ENCODE measurements around the gene LUC7L3. TPM values are rescaled to one million over a fixed set of nuclear protein-coding genes. Genes with fewer than 3 reads are reported as not detected.

The LUC7L3 gene
- total RNA-seq, 1 experiment from 2014 or later = 154 TPM

DNA sequence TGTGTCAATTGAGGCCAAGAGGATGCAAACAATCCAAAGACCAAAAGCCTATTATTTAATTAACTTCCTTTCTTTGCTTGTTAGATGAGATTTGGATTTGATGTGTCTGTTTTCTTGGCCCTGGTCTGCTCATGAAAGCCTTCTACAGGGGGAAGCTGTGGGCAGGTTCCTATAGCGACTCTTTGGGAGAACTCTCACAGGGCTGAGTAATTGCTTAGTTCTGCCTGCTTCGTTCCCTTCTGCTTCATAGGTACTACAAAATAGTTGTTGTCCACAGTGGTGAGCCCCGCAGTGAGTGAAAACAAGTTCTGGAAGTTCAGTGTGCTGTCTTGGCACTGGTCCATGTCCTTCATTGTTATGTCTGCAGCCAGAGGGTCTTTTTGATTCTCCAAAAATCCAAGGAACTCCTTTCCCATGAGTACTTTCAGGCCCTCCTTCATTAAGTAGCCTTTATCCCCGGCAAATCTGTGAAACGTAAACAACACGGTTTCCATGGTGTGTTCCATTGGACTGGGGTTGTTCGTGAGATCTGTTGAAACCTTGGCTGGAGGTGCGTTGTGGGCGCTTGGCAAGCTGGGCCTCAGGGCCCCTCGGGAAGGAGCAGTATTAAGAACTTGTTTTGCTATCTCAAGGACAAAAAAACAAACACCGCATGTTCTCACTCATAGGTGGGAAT, 77.9 kb downstream of the LUC7L3 start:
- Mint-ChIP-seq H3K27ac (peak overlapping the region in 2 of 3 experiments; percentile 34 to 53; a peak in 1 of 7 replicates), H3K4me1 (peaks cover 14 to 29% of the 10 kb centered on the region in 2 experiments), H3K4me3 (no peak overlapping the region), H3K27me3 (ENCODE audit: low read depth) (no peaks in the 10 kb centered on the region; the same call in none of the 2 replicates), H3K9me3 (no peaks in the 10 kb centered on the region; a peak in 1 of 5 replicates), H3K36me3 (ENCODE audit: insufficient read depth in 1 of 3, low read depth in 3 of 3) (no peaks in the 10 kb centered on the region; a peak in 1 of 7 replicates)
- no peaks in the 10 kb centered on the region for H3K9me3 ChIP-seq (ENCODE audit: control insufficient read depth, low read depth, low read length)
- no peak overlapping the region for H2BK12ac ChIP-seq (ENCODE audit: insufficient read length, low read depth, low read length)
- H4K5ac ChIP-seq (ENCODE audit: insufficient read length, low read depth, low read length) = no peak overlapping the region
- DNase-seq = no peak
- H2BK20ac ChIP-seq (ENCODE audit: low read depth, low read length, poor library complexity, severe bottlenecking) = no peak overlapping the region
- H3K79me1 ChIP-seq (ENCODE audit: insufficient read depth, low read depth, low read length, poor library complexity, severe bottlenecking) = no peaks in the 10 kb centered on the region
- H3T11ph ChIP-seq (ENCODE audit: low read length) = no peak overlapping the region
- H2BK5ac ChIP-seq (ENCODE audit: insufficient read length, low read length) = no peak overlapping the region
- H3K4ac ChIP-seq (ENCODE audit: low read depth, low read length) = no peak overlapping the region
- no peak overlapping the region for H3K9ac ChIP-seq (ENCODE audit: extremely low read depth, insufficient read length, low read length)
- no peaks in the 10 kb centered on the region for H4K20me1 ChIP-seq (ENCODE audit: control insufficient read depth, insufficient read depth, insufficient read length)
- WGBS (ENCODE audit: extremely low coverage, insufficient read length, low lambda C conversion rate) = no CpG with 5 or more reads among the region's 11 CpGs
- TF ChIP-seq, protein P1, sequence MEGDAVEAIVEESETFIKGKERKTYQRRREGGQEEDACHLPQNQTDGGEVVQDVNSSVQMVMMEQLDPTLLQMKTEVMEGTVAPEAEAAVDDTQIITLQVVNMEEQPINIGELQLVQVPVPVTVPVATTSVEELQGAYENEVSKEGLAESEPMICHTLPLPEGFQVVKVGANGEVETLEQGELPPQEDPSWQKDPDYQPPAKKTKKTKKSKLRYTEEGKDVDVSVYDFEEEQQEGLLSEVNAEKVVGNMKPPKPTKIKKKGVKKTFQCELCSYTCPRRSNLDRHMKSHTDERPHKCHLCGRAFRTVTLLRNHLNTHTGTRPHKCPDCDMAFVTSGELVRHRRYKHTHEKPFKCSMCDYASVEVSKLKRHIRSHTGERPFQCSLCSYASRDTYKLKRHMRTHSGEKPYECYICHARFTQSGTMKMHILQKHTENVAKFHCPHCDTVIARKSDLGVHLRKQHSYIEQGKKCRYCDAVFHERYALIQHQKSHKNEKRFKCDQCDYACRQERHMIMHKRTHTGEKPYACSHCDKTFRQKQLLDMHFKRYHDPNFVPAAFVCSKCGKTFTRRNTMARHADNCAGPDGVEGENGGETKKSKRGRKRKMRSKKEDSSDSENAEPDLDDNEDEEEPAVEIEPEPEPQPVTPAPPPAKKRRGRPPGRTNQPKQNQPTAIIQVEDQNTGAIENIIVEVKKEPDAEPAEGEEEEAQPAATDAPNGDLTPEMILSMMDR (conservative IDR thresholded peaks at IDR 0.05) = no peak
- no peak overlapping the region for H3K23ac ChIP-seq (ENCODE audit: insufficient read length, low read depth, low read length)
- no peak overlapping the region for H3K4me2 ChIP-seq (ENCODE audit: insufficient read depth, insufficient read length, low read length)
- H3K23me2 ChIP-seq (ENCODE audit: insufficient read length, low read depth, low read length, poor library complexity, severe bottlenecking) = no peaks in the 10 kb centered on the region
- no peak overlapping the region for H4K8ac ChIP-seq (replicated peaks; ENCODE audit: insufficient read length, low read depth, low read length)
- no peak overlapping the region for H2AK5ac ChIP-seq (ENCODE audit: insufficient read length, low read length)
- no peak overlapping the region for H3K56ac ChIP-seq (ENCODE audit: insufficient read length, low read depth, low read length)
- no peak overlapping the region for H3K27ac ChIP-seq (ENCODE audit: insufficient read length, low read depth, low read length)
- H4K91ac ChIP-seq (ENCODE audit: insufficient read length, low read depth, low read length) = no peak overlapping the region
- no peak overlapping the region for H2AFZ ChIP-seq (ENCODE audit: low read length)
- no peaks in the 10 kb centered on the region for H3K4me1 ChIP-seq (ENCODE audit: insufficient read depth, low read length)
- H3K18ac ChIP-seq (ENCODE audit: insufficient read length, low read depth, low read length) = no peak overlapping the region
- no peak overlapping the region for H2BK15ac ChIP-seq (ENCODE audit: low read depth, low read length)
- H2BK120ac ChIP-seq (ENCODE audit: low read depth, low read length, poor library complexity, severe bottlenecking) = no peak overlapping the region
- H3K14ac ChIP-seq (ENCODE audit: insufficient read depth, low read length) = no peak overlapping the region
- no peaks in the 10 kb centered on the region for H3K79me2 ChIP-seq (ENCODE audit: insufficient read depth, low read length)
- H3K27me3 ChIP-seq (ENCODE audit: insufficient read depth, low read length) = no peaks in the 10 kb centered on the region
